ENCODE data around the gene FBN2. TPM values are rescaled to one million over a fixed set of nuclear protein-coding genes. Genes with fewer than 3 reads are reported as not detected.
A peak's percentile ranks its signal among the peaks of the same experiment; 100 is the strongest.

FBN2 gene
- total and polyA plus RNA-seq, 12 donors = 2.9 to 28.9 (median 13.5) TPM

GRCh38 chr5:128355961-128356360, 182.1 kb downstream of the FBN2 start:
- ATAC-seq = no peak
- Histone ChIP-seq H3K36me3 (peaks cover 0 to 13% (median 0%) of the 10 kb centered on the region in 9 donors), H3K27ac (no peak overlapping the region), H3K9me3 (no peaks in the 10 kb centered on the region), H3K4me1 (peaks cover 0 to 7% (median 0%) of the 10 kb centered on the region in 9 donors), H3K4me3 (no peak overlapping the region), H3K27me3 (no peaks in the 10 kb centered on the region)
- TF ChIP-seq CTCF (IDR thresholded peaks at IDR 0.05) = no peak
- 89 to 95% methylated on average over 3 of the region's 3 CpGs for WGBS, 2 donors
- DNase-seq = no peak
- intact Hi-C loops (cut with DNase I) = no loop called here

- intact Hi-C loops (cut with DNase I) = no loop called here
- 89 to 91% methylated on average over 3 of the region's 3 CpGs for WGBS, 2 donors
- TF ChIP-seq CTCF (IDR thresholded peaks at IDR 0.05) = no peak
Observed at GRCh38 chr5:128353441-128354107, 184.5 kb downstream of the FBN2 start.

GRCh38 chr5:128350705-128351104, 187.3 kb downstream of the FBN2 start:
- Histone ChIP-seq H3K27me3 (no peaks in the 10 kb centered on the region), H3K4me3 (no peak overlapping the region), H3K27ac (no peak overlapping the region), H3K36me3 (peaks cover 0 to 7% (median 0%) of the 10 kb centered on the region in 9 donors), H3K4me1 (peaks cover 0 to 18% (median 0%) of the 10 kb centered on the region in 9 donors), H3K9me3 (no peaks in the 10 kb centered on the region)
- no peak for TF ChIP-seq CTCF (IDR thresholded peaks at IDR 0.05)
- ATAC-seq (no peak), DNase-seq (no peak)
- intact Hi-C loops (cut with DNase I) = no loop called here
- WGBS, 2 donors = 92 to 94% methylated on average over 5 of the region's 5 CpGs

More at GRCh38 chr5:128353441-128354107, 184.5 kb downstream of the FBN2 start:
- H3K27ac ChIP-seq = no peak overlapping the region
- ATAC-seq (no peak), DNase-seq (no peak)
- H3K36me3 ChIP-seq = peaks cover 0 to 17% (median 0%) of the 10 kb centered on the region in 9 donors
- no peaks in the 10 kb centered on the region for H3K9me3 ChIP-seq
- no peak overlapping the region for H3K4me3 ChIP-seq
- H3K27me3 ChIP-seq = no peaks in the 10 kb centered on the region
- peaks cover 0 to 6% (median 0%) of the 10 kb centered on the region in 9 donors for H3K4me1 ChIP-seq

GRCh38 chr5:128349044-128349858, 188.8 kb downstream of the FBN2 start:
- H3K4me3 ChIP-seq = no peak overlapping the region
- DNase-seq (peak in 1 of 2 donors; percentile 27), ATAC-seq (peak in 5 of 8 donors; percentile 37 to 55 (median 49))
- no peaks in the 10 kb centered on the region for H3K9me3 ChIP-seq
- H3K4me1 ChIP-seq = peaks cover 0 to 23% (median 0%) of the 10 kb centered on the region in 9 donors
- peaks cover 0 to 10% (median 0%) of the 10 kb centered on the region in 9 donors for H3K36me3 ChIP-seq
- peak overlapping the region in 1 of 10 donors; percentile 1 for H3K27ac ChIP-seq
- 55 to 56% methylated on average over 11 of the region's 11 CpGs for WGBS, 2 donors
- no peak for TF ChIP-seq CTCF (IDR thresholded peaks at IDR 0.05)
- intact Hi-C loops (cut with DNase I) = loop anchor here in 1 of 10 donors (10.0 kb wide), 1 partner anchor 146 kb away; no protein-coding TSS in a partner anchor
- H3K27me3 ChIP-seq = no peaks in the 10 kb centered on the region

Measured in heart right ventricle (tissue), 16 donors.